ENCODE results near the gene PAGE1.
"Not testable (repeated sequence)": the region's sequence is repeated elsewhere in the genome, so short reads cannot be mapped to it uniquely, and the experiment has no call there.

The PAGE1 gene, protein sequence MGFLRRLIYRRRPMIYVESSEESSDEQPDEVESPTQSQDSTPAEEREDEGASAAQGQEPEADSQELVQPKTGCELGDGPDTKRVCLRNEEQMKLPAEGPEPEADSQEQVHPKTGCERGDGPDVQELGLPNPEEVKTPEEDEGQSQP

GRCh38 chrX:49695276-49696180 lies at the start of gene PAGE1:
Gene PAGE1, minus strand, starts transcription at chrX:49695984. Its CDS starts 1,214 bp downstream, at chrX:49694770.
- DNase-seq (ENCODE audit: low read depth) = no peak

DNA sequence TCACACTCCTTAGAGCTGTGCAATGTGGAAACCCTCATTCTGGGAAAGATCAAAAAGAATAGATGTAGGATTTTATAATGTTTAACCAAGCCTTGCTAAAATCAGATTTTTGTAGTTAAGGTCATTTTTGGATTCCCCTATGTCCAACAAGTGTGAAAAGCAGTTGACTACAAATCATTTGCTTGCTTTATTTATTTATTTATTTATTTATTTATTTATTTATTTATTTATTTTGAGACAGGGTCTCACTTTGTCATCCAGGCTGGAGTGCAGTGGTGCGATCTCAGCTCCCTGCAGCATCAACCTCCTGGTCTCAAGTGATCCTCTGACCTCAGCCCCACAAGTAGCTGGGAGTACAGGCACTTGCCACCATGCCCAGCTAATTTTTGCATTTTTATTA lies 45.7 kb upstream of the PAGE1 start:
- DNase-seq (ENCODE audit: low read depth) = not testable (repeated sequence)

GRCh38 chrX:49727847-49728246 lies 32.1 kb upstream of the PAGE1 start:
- DNase-seq (ENCODE audit: low read depth) = no peak

DNA sequence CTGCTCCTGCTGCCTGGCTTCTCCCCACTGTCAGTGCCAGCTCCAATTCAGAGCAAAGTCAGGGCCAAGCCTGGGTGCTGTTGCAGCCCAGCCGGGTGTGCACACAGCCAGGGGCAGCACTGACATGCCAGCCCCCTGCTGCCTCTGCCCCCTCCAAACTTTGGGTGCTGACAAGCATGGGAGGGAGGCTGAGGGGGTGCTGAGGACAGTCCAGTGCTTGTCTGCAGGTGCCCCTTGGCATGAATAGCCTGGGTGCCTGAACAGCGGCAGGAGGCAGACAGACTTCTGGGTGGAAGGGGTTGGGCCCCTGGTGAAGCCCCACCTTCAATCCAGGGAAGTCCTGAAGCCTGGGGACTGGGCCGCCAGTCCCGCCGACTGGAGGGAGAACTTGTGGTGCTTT lies 31.2 kb upstream of the PAGE1 start:
- no peak for DNase-seq (ENCODE audit: low read depth)

DNA sequence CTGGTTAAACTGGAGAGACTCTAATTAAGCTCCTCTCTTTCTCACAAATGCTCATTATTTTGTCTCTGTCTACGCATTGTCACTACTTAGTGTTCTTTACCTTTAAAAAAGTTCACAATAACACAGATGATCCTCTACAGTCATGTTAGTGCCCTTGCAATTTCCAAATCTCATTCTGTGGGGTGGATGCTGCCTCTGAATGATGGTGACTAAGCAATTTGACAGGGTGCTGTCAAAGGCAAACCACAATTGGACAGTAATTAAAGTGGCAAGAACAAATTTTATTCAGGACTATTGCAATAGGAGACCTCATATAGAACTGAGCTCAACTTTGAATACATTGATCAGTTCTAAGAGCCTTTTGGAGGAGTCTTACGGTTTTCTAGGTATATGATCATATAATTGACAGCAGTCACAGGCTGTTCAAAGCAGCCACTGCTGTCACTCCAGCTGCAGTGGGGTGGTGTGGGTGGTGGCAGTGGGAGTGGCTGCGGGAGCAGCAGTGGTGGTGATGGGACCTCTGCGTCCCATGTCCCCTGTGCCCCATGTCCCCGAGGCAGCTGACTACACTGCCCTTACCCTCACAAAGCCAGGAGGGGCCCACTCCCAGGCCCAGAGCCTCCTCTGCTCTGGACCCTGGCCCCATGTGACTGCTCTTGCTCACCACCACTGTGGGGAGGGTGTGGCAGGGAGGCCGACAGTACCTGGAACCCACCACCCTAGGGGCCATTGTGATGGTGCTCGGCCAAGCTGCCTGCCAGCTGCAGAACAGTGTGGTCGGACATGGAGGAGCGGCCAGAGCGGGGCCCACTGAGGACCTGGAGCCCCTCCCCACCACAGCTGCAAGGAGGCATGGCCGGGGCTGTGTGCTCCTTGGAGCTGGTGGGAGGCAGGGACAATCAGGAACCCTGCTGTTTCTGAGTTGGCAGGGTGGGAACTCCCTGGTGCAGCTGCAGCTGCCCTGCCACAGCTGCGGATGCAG lies 30.4 kb upstream of the PAGE1 start:
- DNase-seq (ENCODE audit: low read depth) = no peak

GRCh38 chrX:49725401-49725800 lies 29.6 kb upstream of the PAGE1 start:
- no peak for DNase-seq (ENCODE audit: low read depth)

GRCh38 chrX:49720106-49720505 lies 24.3 kb upstream of the PAGE1 start:
- not testable (repeated sequence) for DNase-seq (ENCODE audit: low read depth)

- DNase-seq (ENCODE audit: low read depth) = no peak
These were observed 16.8 kb upstream of the PAGE1 start for GRCh38 chrX:49712577-49712976.

DNA sequence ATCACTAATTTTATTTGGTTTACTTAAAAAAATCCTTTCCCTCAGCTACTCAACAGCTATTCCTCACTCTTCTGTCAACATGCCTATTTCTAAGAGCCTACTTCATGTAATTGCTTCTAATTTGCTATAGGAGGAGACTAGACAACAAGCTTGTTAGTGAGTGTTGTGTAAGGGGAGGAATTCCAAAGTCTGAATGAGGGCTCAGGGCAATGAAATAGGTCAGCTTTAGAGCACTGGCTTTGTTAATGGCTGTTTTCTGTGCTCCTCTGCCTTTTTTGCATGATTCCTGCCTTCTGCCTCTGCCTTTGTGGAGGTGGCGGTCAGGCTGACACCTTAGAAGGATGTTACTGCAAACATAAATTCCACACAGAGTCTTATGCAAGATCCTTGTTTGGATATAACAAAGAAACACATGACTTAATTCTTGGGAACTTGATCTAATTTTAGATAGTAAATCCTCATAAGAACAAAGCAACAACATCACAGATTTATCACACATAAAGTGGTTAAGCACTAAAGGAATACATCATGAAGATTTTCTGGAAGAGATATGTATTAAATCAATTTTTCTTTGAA lies 15.0 kb upstream of the PAGE1 start:
- DNase-seq (ENCODE audit: low read depth) = no peak

DNA sequence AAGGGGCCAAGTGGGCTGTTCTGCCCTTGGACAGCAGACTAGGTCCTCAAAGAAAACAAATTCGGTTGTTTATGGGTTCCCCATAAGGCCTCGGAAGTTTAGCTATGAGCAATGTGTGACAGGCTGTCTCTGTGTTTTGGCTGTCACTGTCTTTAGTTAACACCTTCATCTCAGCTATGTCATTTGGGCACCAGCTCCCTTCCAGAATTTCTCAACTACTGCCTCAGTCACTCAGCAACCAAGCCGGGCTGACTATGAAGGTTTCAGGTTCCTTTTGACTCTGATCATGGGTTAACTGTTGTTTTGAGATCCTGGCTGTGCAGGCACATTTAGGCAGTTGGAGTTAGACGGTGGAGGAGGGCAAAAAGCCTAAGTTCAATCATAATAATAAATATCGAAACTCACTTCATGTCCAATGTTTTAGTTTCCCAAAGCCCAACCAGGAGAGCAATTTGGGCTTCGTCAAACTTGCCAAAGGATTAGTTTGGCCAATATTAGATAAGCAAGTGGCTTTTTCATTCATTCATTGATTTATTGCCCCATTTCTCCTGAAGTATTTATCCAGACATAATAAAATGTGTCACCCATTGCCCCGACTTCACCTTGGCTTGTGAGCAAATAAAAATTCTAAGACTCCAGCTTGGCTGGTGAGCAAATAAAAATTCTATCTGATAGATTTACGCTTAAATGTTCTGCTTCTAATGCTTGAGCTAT lies 9.1 kb upstream of the PAGE1 start:
- no peak for DNase-seq (ENCODE audit: low read depth)

DNA sequence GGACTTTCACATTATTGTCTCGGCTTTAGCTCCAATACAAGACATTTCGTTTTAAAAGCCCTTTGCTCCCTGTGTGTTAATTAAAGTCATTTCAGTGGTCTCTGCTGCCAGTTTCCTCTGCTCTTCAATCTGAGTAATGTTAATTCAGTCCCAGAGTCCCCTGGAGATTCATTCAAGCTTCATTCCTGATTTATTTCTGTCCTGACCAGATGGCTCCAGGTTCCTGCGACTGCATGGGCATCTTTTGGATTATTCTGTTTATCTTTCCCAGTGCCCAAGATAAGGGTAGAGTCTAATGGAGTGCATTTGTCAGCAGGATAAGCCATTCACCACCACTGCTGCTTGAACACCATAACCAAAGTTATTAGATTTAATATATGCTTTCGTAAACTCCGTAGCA lies 6.1 kb upstream of the PAGE1 start:
- DNase-seq (ENCODE audit: low read depth) = no peak

- DNase-seq (ENCODE audit: low read depth) = no peak
These were observed 5.5 kb upstream of the PAGE1 start for GRCh38 chrX:49701323-49701722.

- DNase-seq (ENCODE audit: low read depth) = no peak
These were observed 20.6 kb downstream of the PAGE1 start for GRCh38 chrX:49675075-49675719.

- no peak for DNase-seq (ENCODE audit: low read depth)
These were observed 22.4 kb downstream of the PAGE1 start for GRCh38 chrX:49673394-49673793.

DNA sequence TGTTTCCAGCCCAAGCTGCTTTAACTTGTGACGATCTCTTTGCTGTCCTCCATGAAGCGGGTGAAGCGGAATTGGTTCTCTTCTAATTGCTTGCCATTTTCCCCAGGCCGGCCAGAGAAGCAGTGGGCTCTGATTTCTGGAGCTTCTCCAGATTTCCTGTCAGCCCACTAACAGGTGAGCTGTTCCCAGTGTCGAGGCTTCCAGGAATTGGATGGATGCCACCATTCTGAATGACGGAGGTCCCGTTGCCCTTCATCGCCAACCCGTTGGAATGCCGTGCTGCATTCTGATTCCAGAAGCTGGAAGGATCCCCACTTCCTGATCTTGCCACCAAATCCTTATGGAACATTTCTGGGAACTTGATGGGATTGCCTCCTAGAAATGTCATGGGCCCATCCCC lies 31.0 kb downstream of the PAGE1 start:
- DNase-seq (ENCODE audit: low read depth) = no peak

DNA sequence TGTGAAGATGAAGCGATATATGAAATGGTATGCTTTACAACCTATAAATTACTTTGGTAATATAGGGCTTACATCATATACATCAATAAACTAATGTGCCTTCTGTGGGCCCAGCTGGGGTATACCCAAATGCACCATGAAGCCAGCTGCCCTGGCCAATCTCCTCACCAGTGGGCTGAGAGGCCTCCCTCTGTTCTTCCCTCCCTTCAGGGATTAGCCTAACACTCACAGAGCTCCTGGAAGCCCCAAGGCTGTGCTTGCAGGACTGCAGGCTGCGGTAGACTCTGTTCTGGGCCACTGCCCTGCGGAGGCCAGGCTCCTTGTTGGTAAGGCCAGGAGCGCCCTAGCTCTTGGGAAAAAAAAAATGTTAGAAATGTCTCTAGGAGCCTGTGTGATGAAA lies 33.9 kb downstream of the PAGE1 start:
- DNase-seq (ENCODE audit: low read depth) = no peak

GRCh38 chrX:49659771-49660170 lies 36.0 kb downstream of the PAGE1 start:
- no peak for DNase-seq (ENCODE audit: low read depth)

DNA sequence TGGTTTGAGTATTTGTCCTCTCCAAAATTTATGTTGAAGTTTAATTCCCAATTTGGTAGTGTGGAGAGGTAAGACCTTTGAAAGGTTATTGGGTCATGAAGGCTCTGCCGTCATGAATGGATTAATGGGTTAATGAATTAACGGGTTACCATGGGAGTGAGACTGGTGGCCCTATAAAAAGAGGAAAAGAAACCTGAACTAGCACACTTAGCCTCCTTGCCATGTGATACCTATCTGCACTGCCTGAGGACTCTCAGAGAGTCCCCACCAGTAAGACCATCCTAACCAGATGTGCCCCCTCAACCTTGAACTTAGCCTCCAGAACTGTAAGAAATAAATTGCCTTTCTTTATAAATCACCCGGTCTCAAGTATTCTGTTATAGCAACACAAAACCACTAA lies 39.3 kb downstream of the PAGE1 start:
- DNase-seq (ENCODE audit: low read depth) = no peak

DNA sequence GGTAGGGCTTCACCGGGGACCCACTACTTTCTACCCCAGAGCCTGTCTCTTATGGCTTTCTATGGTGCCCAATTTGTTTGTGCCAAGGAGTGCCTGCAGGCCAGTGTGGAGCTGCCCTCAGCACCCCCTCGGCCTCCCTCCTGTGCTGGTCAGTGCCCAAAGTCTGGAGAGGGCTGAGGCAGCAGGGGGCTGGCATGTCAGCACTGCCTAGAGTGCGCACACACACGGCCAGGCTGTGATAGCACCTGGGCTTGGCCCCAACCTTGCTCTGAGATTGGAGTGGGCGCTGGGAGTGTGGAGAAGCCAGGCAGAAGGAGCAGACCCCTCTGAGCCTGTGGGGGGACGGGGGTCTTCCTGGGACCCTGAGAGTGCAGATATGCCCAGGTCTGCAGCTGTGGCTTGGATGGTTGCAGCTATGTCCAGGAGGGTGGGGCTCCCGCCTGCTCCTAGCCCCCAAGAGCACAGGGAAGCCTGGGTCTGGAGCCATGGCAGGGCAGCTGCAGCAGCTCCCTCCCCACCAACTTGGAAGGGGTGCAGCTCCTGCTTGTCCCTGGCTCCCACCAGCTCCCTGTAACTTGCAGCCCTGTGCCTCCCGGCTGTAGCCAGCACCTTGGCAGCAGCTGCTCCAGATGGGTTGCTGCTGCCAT lies 50.7 kb downstream of the PAGE1 start:
- no peak for DNase-seq (ENCODE audit: low read depth)
